Gastroesophageal sphincter (tissue), 4 donors: ENCODE data around the gene MZT1. TPM values are rescaled to one million over a fixed set of nuclear protein-coding genes. Genes with fewer than 3 reads are reported as not detected.

Experiments used
- ATAC-seq: fragments of 150-250 bp; one replicate; pipeline ENCODE4 v1.9.1; 2016; ENCODE audit warnings: mild to moderate bottlenecking, moderate library complexity
- H3K27ac ChIP-seq, 4 donors: fragments of 200-600 bp; sonication (generic) in 3 of 4; 1 replicate in 3 of 4; 2 replicates in 1 of 4; pipeline ENCODE4 v1.5.1; 2016 to 2019
- H3K27me3 ChIP-seq: fragments of 200-600 bp; sonication (generic); one replicate; pipeline ENCODE4 v1.5.1; 2019
- H3K36me3 ChIP-seq, 2 donors: fragments of 200-600 bp; sonication (generic); one replicate each; pipeline ENCODE4 v1.5.1; 2019; ENCODE audit warnings: control low read depth in 1 of 2
- H3K4me1 ChIP-seq, 3 donors: fragments of 200-600 bp; sonication (generic); 1 replicate in 2 of 3; 2 replicates in 1 of 3; pipeline ENCODE4 v1.5.1; 2016 to 2019; ENCODE audit warnings: control low read depth in 2 of 3
- H3K4me3 ChIP-seq, 2 donors: fragments of 200-600 bp; sonication (generic); one replicate each; pipeline ENCODE4 v1.5.1; 2019; ENCODE audit warnings: mild to moderate bottlenecking in 1 of 2, moderate library complexity in 1 of 2
- H3K9me3 ChIP-seq, 3 donors: fragments of 200-600 bp; sonication (generic); one replicate each; pipeline ENCODE4 v1.5.1; 2017 to 2019; ENCODE audit warnings: control low read depth in 2 of 3
- EP300 ChIP-seq: sonication (generic); formaldehyde crosslinking; IDR thresholded peaks from one replicate; pipeline ENCODE4 v1.6.1; 2017; ENCODE audit warnings: antibody characterized with exemption, mild to moderate bottlenecking
- POLR2A ChIP-seq, 2 donors: fragments of 450-650 bp; IDR thresholded peaks; one replicate each; pipeline ENCODE4 v1.6.1; 2017; ENCODE audit warnings: antibody characterized with exemption in 2 of 2, mild to moderate bottlenecking in 2 of 2, moderate library complexity in 1 of 2
- POLR2AphosphoS5 ChIP-seq: sonication (generic); formaldehyde crosslinking; IDR thresholded peaks from one replicate; pipeline ENCODE4 v1.6.1; 2017; ENCODE audit warnings: antibody characterized with exemption
- WGBS, 2 donors: methylation state at CpG; one replicate each; pipeline ENCODE4 v1.1.5; 2018; ENCODE audit warnings: low coverage in 1 of 2; 5-methylcytosine and 5-hydroxymethylcytosine counted together
- total RNA-seq, 4 donors: library from RNA; depleted of rRNA; stranded (reverse); fragments of >200 nt; gene quantifications; one replicate each; pipeline ENCODE4 v1.1.0, GENCODE V29; 2016
- TF ChIP-seq, protein P1 (sequence below), 4 experiments: fragments of 200-600 bp in 2 of 4; fragments of 450-650 bp in 2 of 4; sonication (generic) in 1 of 4; IDR thresholded peaks; one replicate each; pipeline ENCODE4 v1.5.1; 2017 to 2019; ENCODE audit warnings: antibody characterized with exemption in 4 of 4, mild to moderate bottlenecking in 2 of 4, moderate library complexity in 2 of 4

MZT1 gene
- total RNA-seq, result 10 to 100 TPM in 1 of 4 donors, 1 to 10 TPM in 3; 4.7 to 12.1 (median 7.8) TPM

GRCh38 chr13:72727417-72728289, at the start of gene MZT1, which contains the start of gene BORA:
TSS of gene MZT1 (minus strand) at chr13:72727629. CDS start at chr13:72727602, 27 bp downstream.
TSS of gene BORA (plus strand) at chr13:72727923. CDS start at chr13:72728941, 1,018 bp downstream.
- Histone ChIP-seq H3K27ac (peak within 1 kb of the TSS in 3 of 4 donors; percentile 77 to 80 (median 77)), H3K4me1 (peaks cover 5 to 25% (median 10%) of the 10 kb centered on the region in 3 donors), H3K36me3 (no peaks in the 10 kb centered on the region), H3K27me3 (no peaks in the 10 kb centered on the region), H3K4me3 (peak within 1 kb of the TSS; percentile 51 to 94), H3K9me3 (no peaks in the 10 kb centered on the region)
- ATAC-seq, result peak; percentile 99
- WGBS, 2 donors, result no CpG with 5 or more reads among the region's 71 CpGs
- peak in 1 of 2 donors; percentile 32 for TF ChIP-seq POLR2A (IDR thresholded peaks at IDR 0.05)
- TF ChIP-seq, protein P1, sequence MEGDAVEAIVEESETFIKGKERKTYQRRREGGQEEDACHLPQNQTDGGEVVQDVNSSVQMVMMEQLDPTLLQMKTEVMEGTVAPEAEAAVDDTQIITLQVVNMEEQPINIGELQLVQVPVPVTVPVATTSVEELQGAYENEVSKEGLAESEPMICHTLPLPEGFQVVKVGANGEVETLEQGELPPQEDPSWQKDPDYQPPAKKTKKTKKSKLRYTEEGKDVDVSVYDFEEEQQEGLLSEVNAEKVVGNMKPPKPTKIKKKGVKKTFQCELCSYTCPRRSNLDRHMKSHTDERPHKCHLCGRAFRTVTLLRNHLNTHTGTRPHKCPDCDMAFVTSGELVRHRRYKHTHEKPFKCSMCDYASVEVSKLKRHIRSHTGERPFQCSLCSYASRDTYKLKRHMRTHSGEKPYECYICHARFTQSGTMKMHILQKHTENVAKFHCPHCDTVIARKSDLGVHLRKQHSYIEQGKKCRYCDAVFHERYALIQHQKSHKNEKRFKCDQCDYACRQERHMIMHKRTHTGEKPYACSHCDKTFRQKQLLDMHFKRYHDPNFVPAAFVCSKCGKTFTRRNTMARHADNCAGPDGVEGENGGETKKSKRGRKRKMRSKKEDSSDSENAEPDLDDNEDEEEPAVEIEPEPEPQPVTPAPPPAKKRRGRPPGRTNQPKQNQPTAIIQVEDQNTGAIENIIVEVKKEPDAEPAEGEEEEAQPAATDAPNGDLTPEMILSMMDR (IDR thresholded peaks at IDR 0.05), result no peak
- TF ChIP-seq POLR2AphosphoS5, result peak; percentile 69
- no peak for TF ChIP-seq EP300

GRCh38 chr13:72774019-72774418, 46.6 kb upstream of the MZT1 start:
- no peak overlapping the region for H3K4me3 ChIP-seq
- no peak for TF ChIP-seq EP300
- TF ChIP-seq POLR2A (IDR thresholded peaks at IDR 0.05), result no peak
- TF ChIP-seq POLR2AphosphoS5, result no peak
- 78 to 79% methylated on average over 2 of the region's 2 CpGs for WGBS, 2 donors
- H3K9me3 ChIP-seq, result no peaks in the 10 kb centered on the region
- ATAC-seq, result no peak
- H3K27ac ChIP-seq, result no peak overlapping the region
- peaks cover 1 to 5% (median 5%) of the 10 kb centered on the region in 3 donors for H3K4me1 ChIP-seq
- H3K36me3 ChIP-seq, result peaks cover 31 to 93% of the 10 kb centered on the region in 2 donors
- no peaks in the 10 kb centered on the region for H3K27me3 ChIP-seq

- Histone ChIP-seq H3K27ac (no peak overlapping the region), H3K27me3 (no peaks in the 10 kb centered on the region), H3K36me3 (peaks cover 34 to 100% of the 10 kb centered on the region in 2 donors), H3K9me3 (no peaks in the 10 kb centered on the region), H3K4me1 (peaks cover 0 to 9% (median 0%) of the 10 kb centered on the region in 3 donors), H3K4me3 (no peak overlapping the region)
- TF ChIP-seq, protein P1 (IDR thresholded peaks at IDR 0.05), result no peak
- TF ChIP-seq EP300 (no peak), POLR2A (IDR thresholded peaks at IDR 0.05) (no peak), POLR2AphosphoS5 (no peak)
- no peak for ATAC-seq
- 41 to 49% methylated on average over 2 of the region's 2 CpGs for WGBS, 2 donors
Measured at GRCh38 chr13:72763411-72763810, 36.0 kb upstream of the MZT1 start.

DNA sequence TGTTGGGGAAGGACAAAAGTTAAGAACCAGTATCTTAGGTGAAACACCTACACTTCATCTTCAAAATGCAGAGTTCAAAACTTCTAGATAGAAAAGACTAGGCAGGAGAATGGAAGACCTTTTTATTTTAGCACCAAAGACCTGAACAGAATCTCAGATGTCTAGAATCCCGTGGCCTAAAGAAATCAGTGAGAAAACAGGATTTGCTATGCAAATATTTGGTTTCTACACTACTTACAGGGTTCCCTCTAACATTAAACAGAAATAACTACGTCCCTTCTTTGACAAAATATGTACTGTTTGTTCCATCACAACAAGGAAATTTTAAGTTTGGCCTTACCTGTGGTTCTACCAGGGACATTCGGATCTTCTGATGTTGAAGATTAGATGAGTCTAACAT, 32.8 kb upstream of the MZT1 start:
- H3K9me3 ChIP-seq, result no peaks in the 10 kb centered on the region
- TF ChIP-seq POLR2AphosphoS5, result no peak
- no peak for TF ChIP-seq POLR2A (IDR thresholded peaks at IDR 0.05)
- TF ChIP-seq, protein P1 (IDR thresholded peaks at IDR 0.05), result no peak
- TF ChIP-seq EP300, result no peak
- WGBS, 2 donors, result 89 to 96% methylated on average over 3 of the region's 3 CpGs
- H3K36me3 ChIP-seq, result peaks cover 26 to 97% of the 10 kb centered on the region in 2 donors
- H3K27ac ChIP-seq, result no peak overlapping the region
- H3K27me3 ChIP-seq, result no peaks in the 10 kb centered on the region
- H3K4me1 ChIP-seq, result peaks cover 0 to 9% (median 0%) of the 10 kb centered on the region in 3 donors
- no peak overlapping the region for H3K4me3 ChIP-seq
- no peak for ATAC-seq

- ATAC-seq, result no peak
- TF ChIP-seq POLR2A (IDR thresholded peaks at IDR 0.05), result no peak
- TF ChIP-seq EP300, result no peak
- TF ChIP-seq POLR2AphosphoS5, result no peak
- TF ChIP-seq, protein P1 (IDR thresholded peaks at IDR 0.05), result no peak
- Histone ChIP-seq H3K4me3 (no peak overlapping the region), H3K4me1 (no peaks in the 10 kb centered on the region), H3K27ac (no peak overlapping the region), H3K36me3 (peaks cover 20 to 97% of the 10 kb centered on the region in 2 donors), H3K9me3 (no peaks in the 10 kb centered on the region), H3K27me3 (no peaks in the 10 kb centered on the region)
- WGBS, 2 donors, result 44 to 69% methylated on average over 2 to 4 of the region's 4 CpGs
Measured at GRCh38 chr13:72757792-72758535, 30.5 kb upstream of the MZT1 start.
